Vagina (tissue), 2 donors: ENCODE results near the gene AGRN.

Experiments
- CTCF ChIP-seq, 3 experiments: fragments of 450-650 bp in 2 of 3; fragments of 200-600 bp in 1 of 3; sonication (generic) in 1 of 3; IDR thresholded peaks; one replicate each; pipeline ENCODE4 v1.5.1; 2017 to 2019; ENCODE audit warnings: antibody characterized with exemption in 3 of 3, mild to moderate bottlenecking in 2 of 3, moderate library complexity in 2 of 3
- POLR2A ChIP-seq, 2 donors: fragments of 450-650 bp; IDR thresholded peaks; one replicate each; pipeline ENCODE4 v1.6.1; 2017; ENCODE audit warnings: antibody characterized with exemption in 2 of 2, mild to moderate bottlenecking in 2 of 2, moderate library complexity in 2 of 2
- POLR2AphosphoS5 ChIP-seq, 2 donors: sonication (generic); formaldehyde crosslinking; IDR thresholded peaks; one replicate each; pipeline ENCODE4 v1.9.0; 2017; ENCODE audit warnings: antibody characterized with exemption in 2 of 2, mild to moderate bottlenecking in 2 of 2, low read depth in 1 of 2; ENCODE audit not compliant: insufficient read depth in 1 of 2

- no peak for TF ChIP-seq CTCF (IDR thresholded peaks at IDR 0.05)
- TF ChIP-seq POLR2AphosphoS5 (IDR thresholded peaks at IDR 0.05; ENCODE audit: insufficient read depth in 1 of 2, low read depth in 1 of 2): no peak
- no peak for TF ChIP-seq POLR2A (IDR thresholded peaks at IDR 0.05)
These were observed at the start of gene AGRN for GRCh38 chr1:1020000-1020404.
